SK-N-SH (cell line): Measurements from ENCODE around the gene SLC1A2. TPM values are rescaled to one million over a fixed set of nuclear protein-coding genes. Genes with fewer than 3 reads are reported as not detected.

Source experiments
- CTCF ChIA-PET: fragments of 300-600, 350-600 bp; formaldehyde crosslinking; extraction: SDS; loops from one replicate; lab custom pipeline; 2021; lab: Yijun Ruan, JAX
- POLR2A ChIA-PET: fragments of 350-600 bp; sonication (Branson Sonifier 250); formaldehyde crosslinking; extraction: SDS; loops from one replicate; lab custom pipeline; 2020; ENCODE audit warnings: antibody characterized with exemption, inconsistent platforms; lab: Yijun Ruan, JAX
- DNase-seq: peaks from one replicate; pipeline ENCODE4 v3.0.0; 2012
- H2AFZ ChIP-seq: fragments of 200-600 bp; sonication (generic); 2 replicates; pipeline ENCODE4 v1.8.1; 2016; ENCODE audit warnings: antibody characterized with exemption, mild to moderate bottlenecking, low read depth
- H3F3A ChIP-seq: fragments of 200-600 bp; sonication (generic); replicated peaks from 2 replicates; pipeline ENCODE3; 2016; ENCODE audit warnings: antibody characterized with exemption, mild to moderate bottlenecking; ENCODE audit not compliant: insufficient read depth
- H3K27ac ChIP-seq, 2 experiments: fragments of 200-500 bp in 1 of 2; fragments of 200-600 bp in 1 of 2; sonication (Bioruptor generic) in 1 of 2; sonication (generic), shearing (Covaris generic) in 1 of 2; 2 replicates each; pipeline versions ENCODE4 v1.5.1 to v1.6.1; 2014 to 2016; ENCODE audit warnings: low read depth in 2 of 2, inconsistent platforms in 1 of 2, low read length in 1 of 2, mild to moderate bottlenecking in 1 of 2, mixed read lengths in 1 of 2
- H3K27me3 ChIP-seq: fragments of 200-600 bp; sonication (generic), shearing (Covaris generic); 2 replicates; pipeline ENCODE4 v1.6.1; 2016; ENCODE audit warnings: mixed run types; ENCODE audit not compliant: insufficient read depth
- H3K36me3 ChIP-seq, 2 experiments: fragments of 200-500 bp in 1 of 2; fragments of 200-600 bp in 1 of 2; sonication (Bioruptor generic) in 1 of 2; sonication (generic) in 1 of 2; replicated peaks in 1 of 2; 2 replicates each; pipeline versions ENCODE3 to v1.5.1; 2014 to 2016; ENCODE audit warnings: low read length in 1 of 2, mild to moderate bottlenecking in 1 of 2; ENCODE audit not compliant: insufficient read depth in 2 of 2, control insufficient read depth in 1 of 2
- H3K4me1 ChIP-seq, 2 experiments: fragments of 200-500 bp in 1 of 2; fragments of 200-600 bp in 1 of 2; sonication (Bioruptor generic) in 1 of 2; sonication (generic), shearing (Covaris generic) in 1 of 2; 2 replicates each; pipeline versions ENCODE4 v1.5.1 to v1.6.1; 2014 to 2016; ENCODE audit warnings: low read depth in 1 of 2, low read length in 1 of 2, mixed run types in 1 of 2; ENCODE audit not compliant: insufficient read depth in 2 of 2, control insufficient read depth in 1 of 2
- H3K4me2 ChIP-seq: fragments of 200-600 bp; sonication (generic), shearing (Covaris generic); 2 replicates; pipeline ENCODE4 v1.6.1; 2017; ENCODE audit warnings: mixed run types
- H3K4me3 ChIP-seq, 2 experiments: fragments of 200-500 bp in 1 of 2; fragments of 200-600 bp in 1 of 2; sonication (Bioruptor generic) in 1 of 2; sonication (generic), shearing (Covaris generic) in 1 of 2; 2 replicates each; pipeline versions ENCODE4 v1.5.1 to v1.8.1; 2014 to 2016; ENCODE audit warnings: low read depth in 2 of 2, inconsistent platforms in 1 of 2, low read length in 1 of 2, mild to moderate bottlenecking in 1 of 2, mixed read lengths in 1 of 2, moderate library complexity in 1 of 2
- H3K79me2 ChIP-seq: fragments of 200-600 bp; sonication (generic); 2 replicates; pipeline ENCODE4 v1.8.1; 2017; ENCODE audit warnings: mild to moderate bottlenecking; ENCODE audit not compliant: insufficient read depth
- H3K9ac ChIP-seq: fragments of 200-600 bp; sonication (generic); 2 replicates; pipeline ENCODE4 v1.6.1; 2017; ENCODE audit warnings: mixed run types
- H3K9me2 ChIP-seq: fragments of 200-600 bp; sonication (generic); 2 replicates; pipeline ENCODE4 v1.6.1; 2017; ENCODE audit warnings: mixed run types
- H3K9me3 ChIP-seq: fragments of 200-600 bp; sonication (generic); 2 replicates; pipeline ENCODE4 v1.6.1; 2017; ENCODE audit warnings: mixed run types, mild to moderate bottlenecking, moderate library complexity
- H4K20me1 ChIP-seq: fragments of 200-600 bp; sonication (generic); 2 replicates; pipeline ENCODE4 v1.6.1; 2017; ENCODE audit warnings: mild to moderate bottlenecking, mixed run types; ENCODE audit not compliant: insufficient read depth
- CHD2 ChIP-seq: fragments of 150-350 bp; IDR thresholded peaks from 2 replicates; pipeline ENCODE4 v1.6.1; 2018; ENCODE audit warnings: low read length; ENCODE audit not compliant: partially characterized antibody
- EZH2phosphoT487 ChIP-seq: fragments of 200-600 bp; sonication (generic); IDR thresholded peaks from 2 replicates; pipeline ENCODE4 v1.6.1; 2017; ENCODE audit warnings: low read depth, mixed run types, mild to moderate bottlenecking, antibody characterized with exemption, moderate library complexity, borderline replicate concordance
- FOXJ3 ChIP-seq: sonication (generic); formaldehyde crosslinking; IDR thresholded peaks from 2 replicates; pipeline ENCODE4 v1.5.1; 2020; ENCODE audit warnings: mild to moderate bottlenecking, missing genetic modification reagents
- FOXM1 ChIP-seq: IDR thresholded peaks from 2 replicates; pipeline ENCODE4 v1.4.0; 2012; ENCODE audit warnings: low read depth, mild to moderate bottlenecking
- GABPA ChIP-seq: IDR thresholded peaks from 2 replicates; pipeline ENCODE4 v1.4.0; 2012; ENCODE audit warnings: low read depth, mild to moderate bottlenecking
- JUND ChIP-seq: IDR thresholded peaks from 2 replicates; pipeline ENCODE4 v1.4.0; 2012
- NFIC ChIP-seq: IDR thresholded peaks from 2 replicates; pipeline ENCODE4 v1.4.0; 2012; ENCODE audit warnings: borderline replicate concordance
- NRF1 ChIP-seq: IDR thresholded peaks from 2 replicates; pipeline ENCODE4 v1.6.1; 2012; ENCODE audit warnings: low read depth, mild to moderate bottlenecking, low read length
- POLR2AphosphoS5 ChIP-seq: IDR thresholded peaks from 2 replicates; pipeline ENCODE4 v1.6.1; 2012; ENCODE audit warnings: low read depth, low read length
- RAD21 ChIP-seq: IDR thresholded peaks from 2 replicates; pipeline ENCODE4 v1.6.1; 2012; ENCODE audit warnings: mild to moderate bottlenecking, low read length
- RXRA ChIP-seq: IDR thresholded peaks from 2 replicates; pipeline ENCODE4 v1.4.0; 2012; ENCODE audit warnings: low read depth, mild to moderate bottlenecking, borderline replicate concordance
- TEAD4 ChIP-seq: IDR thresholded peaks from 2 replicates; pipeline ENCODE4 v1.4.0; 2012; ENCODE audit warnings: mild to moderate bottlenecking, borderline replicate concordance; ENCODE audit not compliant: insufficient read depth
- WGBS: methylation state at CpG from one replicate; pipeline ENCODE4 v1.1.6; 2017; ENCODE audit warnings: low lambda C conversion rate; 5-methylcytosine and 5-hydroxymethylcytosine counted together
- polyA plus RNA-seq, 3 experiments: library from polyadenylated mRNA; depleted of rRNA; stranded (reverse); fragments of >200 nt; gene quantifications; 2 replicates each; pipeline ENCODE4 v1.2.3, GENCODE V29; 2012
- TF ChIP-seq, protein P1 (sequence below): fragments of 150-350 bp; IDR thresholded peaks from 2 replicates; pipeline ENCODE4 v1.6.1; 2016; ENCODE audit warnings: mild to moderate bottlenecking, low read depth, low read length
- TF ChIP-seq, protein P2 (sequence below): IDR thresholded peaks from 2 replicates; pipeline ENCODE4; 2012
- TF ChIP-seq, protein P3 (sequence below): IDR thresholded peaks from 2 replicates; pipeline ENCODE4 v1.4.0; 2012; ENCODE audit warnings: low read depth, borderline replicate concordance
- TF ChIP-seq, protein P4 (sequence below): fragments of 200-600 bp; sonication (generic); IDR thresholded peaks from 2 replicates; pipeline ENCODE4 v1.6.1; 2017; ENCODE audit warnings: antibody characterized with exemption, mild to moderate bottlenecking, moderate library complexity
- TF ChIP-seq, protein P5 (sequence below): IDR thresholded peaks from 2 replicates; pipeline ENCODE4 v1.4.0; 2012; ENCODE audit warnings: low read depth
- TF ChIP-seq, protein P6 (sequence below): IDR thresholded peaks from 2 replicates; pipeline ENCODE4 v1.6.1; 2012; ENCODE audit warnings: mild to moderate bottlenecking, low read depth, low read length, moderate library complexity

The SLC1A2 gene
- polyA plus RNA-seq, 1 of the 3 experiments (the other 2 are of a cell fraction) = under 0.01 TPM

DNA sequence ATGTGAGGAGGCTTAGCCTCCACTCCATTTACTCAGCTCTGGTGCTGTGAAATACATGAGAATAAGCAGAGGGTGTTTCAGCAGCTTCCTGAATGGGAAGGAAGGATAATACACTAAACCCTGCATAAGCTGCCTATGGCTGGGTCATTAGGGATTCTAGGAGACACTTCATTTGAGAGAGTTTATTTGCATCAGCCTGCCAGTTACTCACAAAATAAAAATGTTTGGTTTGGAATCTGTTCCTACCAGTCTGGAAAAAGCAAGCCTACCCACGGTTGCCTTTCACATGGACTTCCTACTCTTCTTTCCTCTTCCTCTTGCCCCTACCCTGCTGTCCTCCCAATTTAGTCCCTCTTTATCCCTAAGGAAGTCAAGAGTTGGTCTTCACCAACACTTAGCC, 20.5 kb downstream of the SLC1A2 start:
- no peak for TF ChIP-seq RAD21
- no peak for TF ChIP-seq FOXJ3
- TF ChIP-seq RXRA = no peak
- no peak for TF ChIP-seq TEAD4
- no peak for TF ChIP-seq POLR2AphosphoS5
- TF ChIP-seq, protein P1, sequence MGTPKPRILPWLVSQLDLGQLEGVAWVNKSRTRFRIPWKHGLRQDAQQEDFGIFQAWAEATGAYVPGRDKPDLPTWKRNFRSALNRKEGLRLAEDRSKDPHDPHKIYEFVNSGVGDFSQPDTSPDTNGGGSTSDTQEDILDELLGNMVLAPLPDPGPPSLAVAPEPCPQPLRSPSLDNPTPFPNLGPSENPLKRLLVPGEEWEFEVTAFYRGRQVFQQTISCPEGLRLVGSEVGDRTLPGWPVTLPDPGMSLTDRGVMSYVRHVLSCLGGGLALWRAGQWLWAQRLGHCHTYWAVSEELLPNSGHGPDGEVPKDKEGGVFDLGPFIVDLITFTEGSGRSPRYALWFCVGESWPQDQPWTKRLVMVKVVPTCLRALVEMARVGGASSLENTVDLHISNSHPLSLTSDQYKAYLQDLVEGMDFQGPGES = no peak
- TF ChIP-seq, protein P2, sequence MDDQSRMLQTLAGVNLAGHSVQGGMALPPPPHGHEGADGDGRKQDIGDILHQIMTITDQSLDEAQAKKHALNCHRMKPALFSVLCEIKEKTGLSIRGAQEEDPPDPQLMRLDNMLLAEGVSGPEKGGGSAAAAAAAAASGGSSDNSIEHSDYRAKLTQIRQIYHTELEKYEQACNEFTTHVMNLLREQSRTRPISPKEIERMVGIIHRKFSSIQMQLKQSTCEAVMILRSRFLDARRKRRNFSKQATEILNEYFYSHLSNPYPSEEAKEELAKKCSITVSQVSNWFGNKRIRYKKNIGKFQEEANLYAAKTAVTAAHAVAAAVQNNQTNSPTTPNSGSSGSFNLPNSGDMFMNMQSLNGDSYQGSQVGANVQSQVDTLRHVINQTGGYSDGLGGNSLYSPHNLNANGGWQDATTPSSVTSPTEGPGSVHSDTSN = no peak
- no peak for TF ChIP-seq NFIC
- TF ChIP-seq JUND = no peak
- TF ChIP-seq CHD2 = no peak
- TF ChIP-seq EZH2phosphoT487 = no peak
- no peak for TF ChIP-seq GABPA
- TF ChIP-seq, protein P3, sequence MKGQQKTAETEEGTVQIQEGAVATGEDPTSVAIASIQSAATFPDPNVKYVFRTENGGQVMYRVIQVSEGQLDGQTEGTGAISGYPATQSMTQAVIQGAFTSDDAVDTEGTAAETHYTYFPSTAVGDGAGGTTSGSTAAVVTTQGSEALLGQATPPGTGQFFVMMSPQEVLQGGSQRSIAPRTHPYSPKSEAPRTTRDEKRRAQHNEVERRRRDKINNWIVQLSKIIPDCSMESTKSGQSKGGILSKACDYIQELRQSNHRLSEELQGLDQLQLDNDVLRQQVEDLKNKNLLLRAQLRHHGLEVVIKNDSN = no peak
- no peak for TF ChIP-seq FOXM1
- TF ChIP-seq, protein P4, sequence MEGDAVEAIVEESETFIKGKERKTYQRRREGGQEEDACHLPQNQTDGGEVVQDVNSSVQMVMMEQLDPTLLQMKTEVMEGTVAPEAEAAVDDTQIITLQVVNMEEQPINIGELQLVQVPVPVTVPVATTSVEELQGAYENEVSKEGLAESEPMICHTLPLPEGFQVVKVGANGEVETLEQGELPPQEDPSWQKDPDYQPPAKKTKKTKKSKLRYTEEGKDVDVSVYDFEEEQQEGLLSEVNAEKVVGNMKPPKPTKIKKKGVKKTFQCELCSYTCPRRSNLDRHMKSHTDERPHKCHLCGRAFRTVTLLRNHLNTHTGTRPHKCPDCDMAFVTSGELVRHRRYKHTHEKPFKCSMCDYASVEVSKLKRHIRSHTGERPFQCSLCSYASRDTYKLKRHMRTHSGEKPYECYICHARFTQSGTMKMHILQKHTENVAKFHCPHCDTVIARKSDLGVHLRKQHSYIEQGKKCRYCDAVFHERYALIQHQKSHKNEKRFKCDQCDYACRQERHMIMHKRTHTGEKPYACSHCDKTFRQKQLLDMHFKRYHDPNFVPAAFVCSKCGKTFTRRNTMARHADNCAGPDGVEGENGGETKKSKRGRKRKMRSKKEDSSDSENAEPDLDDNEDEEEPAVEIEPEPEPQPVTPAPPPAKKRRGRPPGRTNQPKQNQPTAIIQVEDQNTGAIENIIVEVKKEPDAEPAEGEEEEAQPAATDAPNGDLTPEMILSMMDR = no peak
- TF ChIP-seq, protein P5, sequence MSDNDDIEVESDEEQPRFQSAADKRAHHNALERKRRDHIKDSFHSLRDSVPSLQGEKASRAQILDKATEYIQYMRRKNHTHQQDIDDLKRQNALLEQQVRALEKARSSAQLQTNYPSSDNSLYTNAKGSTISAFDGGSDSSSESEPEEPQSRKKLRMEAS = no peak
- TF ChIP-seq NRF1 = no peak
- TF ChIP-seq, protein P6, sequence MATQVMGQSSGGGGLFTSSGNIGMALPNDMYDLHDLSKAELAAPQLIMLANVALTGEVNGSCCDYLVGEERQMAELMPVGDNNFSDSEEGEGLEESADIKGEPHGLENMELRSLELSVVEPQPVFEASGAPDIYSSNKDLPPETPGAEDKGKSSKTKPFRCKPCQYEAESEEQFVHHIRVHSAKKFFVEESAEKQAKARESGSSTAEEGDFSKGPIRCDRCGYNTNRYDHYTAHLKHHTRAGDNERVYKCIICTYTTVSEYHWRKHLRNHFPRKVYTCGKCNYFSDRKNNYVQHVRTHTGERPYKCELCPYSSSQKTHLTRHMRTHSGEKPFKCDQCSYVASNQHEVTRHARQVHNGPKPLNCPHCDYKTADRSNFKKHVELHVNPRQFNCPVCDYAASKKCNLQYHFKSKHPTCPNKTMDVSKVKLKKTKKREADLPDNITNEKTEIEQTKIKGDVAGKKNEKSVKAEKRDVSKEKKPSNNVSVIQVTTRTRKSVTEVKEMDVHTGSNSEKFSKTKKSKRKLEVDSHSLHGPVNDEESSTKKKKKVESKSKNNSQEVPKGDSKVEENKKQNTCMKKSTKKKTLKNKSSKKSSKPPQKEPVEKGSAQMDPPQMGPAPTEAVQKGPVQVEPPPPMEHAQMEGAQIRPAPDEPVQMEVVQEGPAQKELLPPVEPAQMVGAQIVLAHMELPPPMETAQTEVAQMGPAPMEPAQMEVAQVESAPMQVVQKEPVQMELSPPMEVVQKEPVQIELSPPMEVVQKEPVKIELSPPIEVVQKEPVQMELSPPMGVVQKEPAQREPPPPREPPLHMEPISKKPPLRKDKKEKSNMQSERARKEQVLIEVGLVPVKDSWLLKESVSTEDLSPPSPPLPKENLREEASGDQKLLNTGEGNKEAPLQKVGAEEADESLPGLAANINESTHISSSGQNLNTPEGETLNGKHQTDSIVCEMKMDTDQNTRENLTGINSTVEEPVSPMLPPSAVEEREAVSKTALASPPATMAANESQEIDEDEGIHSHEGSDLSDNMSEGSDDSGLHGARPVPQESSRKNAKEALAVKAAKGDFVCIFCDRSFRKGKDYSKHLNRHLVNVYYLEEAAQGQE = no peak
- Histone ChIP-seq H3K79me2 (no peaks in the 10 kb centered on the region), H3K27me3 (no peaks in the 10 kb centered on the region), H3K9ac (no peak overlapping the region), H3K9me2 (no peaks in the 10 kb centered on the region), H3K4me1 (no peaks in the 10 kb centered on the region), H3K4me2 (no peak overlapping the region), H3K36me3 (no peaks in the 10 kb centered on the region), H3K9me3 (no peaks in the 10 kb centered on the region), H2AFZ (no peak overlapping the region), H3K27ac (no peak overlapping the region), H3F3A (no peaks in the 10 kb centered on the region), H3K4me3 (no peak overlapping the region), H4K20me1 (no peaks in the 10 kb centered on the region)
- ChIA-PET POLR2A (no interaction called here), CTCF (no interaction called here)
- WGBS = 35% methylated on average over 1 of the region's 1 CpG
- no peak for DNase-seq
